Measurements from ENCODE around the gene TRPM2.

TRPM2 gene

DNA sequence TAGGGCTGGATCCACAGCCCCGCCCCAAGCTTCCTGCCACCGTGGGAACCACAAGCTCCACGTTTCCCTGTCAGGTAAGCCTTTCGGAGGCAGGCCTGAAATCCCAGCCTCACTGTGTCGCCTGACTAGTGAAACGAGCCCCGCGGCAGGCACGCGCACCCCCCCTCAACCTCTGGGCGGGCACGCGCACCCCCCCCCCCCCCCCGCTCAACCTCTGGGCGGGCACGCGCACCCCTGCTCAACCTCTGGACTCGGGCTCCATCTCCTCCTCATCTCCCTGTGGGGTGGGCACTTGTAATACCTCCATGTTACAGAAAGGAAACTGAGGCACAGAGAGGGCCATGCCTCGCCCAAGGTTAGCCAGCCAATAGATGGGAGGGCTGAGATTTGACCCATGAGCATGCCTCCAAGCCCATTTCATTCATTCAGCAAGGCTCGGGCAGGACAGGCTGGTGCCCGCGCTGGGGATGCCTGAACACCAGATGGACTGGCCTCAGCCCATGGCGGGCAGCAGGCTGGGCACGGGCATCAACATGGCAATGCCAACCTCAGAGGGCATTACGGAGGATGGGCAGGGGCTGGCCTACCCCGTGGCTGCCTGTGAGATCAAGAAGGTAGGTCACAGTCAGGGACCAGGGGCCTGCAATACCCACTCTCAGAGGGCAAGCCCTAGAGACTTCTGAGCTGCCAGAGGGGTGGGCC is 18.9 kb upstream of the TRPM2 start:
- H3K36me3 ChIP-seq (ENCODE audit: control insufficient read depth in 1 of 2, insufficient read depth in 2 of 2, low read length in 2 of 2) = peaks cover 8 to 11% of the 10 kb centered on the region in 2 experiments
- peaks cover 6% of the 10 kb centered on the region for H3K79me1 ChIP-seq (ENCODE audit: low read length)
- no peak overlapping the region for H2BK120ac ChIP-seq (ENCODE audit: insufficient read depth, low read length, poor library complexity)
- H3K14ac ChIP-seq (ENCODE audit: low read length) = no peak overlapping the region
- no peak overlapping the region for H2AK5ac ChIP-seq (ENCODE audit: low read length)
- no peak overlapping the region for H4K8ac ChIP-seq (ENCODE audit: low read depth, low read length)
- no peaks in the 10 kb centered on the region for H3K27me3 ChIP-seq (ENCODE audit: insufficient read depth, low read length)
- H3K9ac ChIP-seq (ENCODE audit: low read length) = no peak overlapping the region
- H3K79me2 ChIP-seq (ENCODE audit: control insufficient read depth, insufficient read depth, low read length, poor library complexity) = peaks cover 4% of the 10 kb centered on the region
- H3K23ac ChIP-seq (ENCODE audit: low read length) = no peak overlapping the region
- no peaks in the 10 kb centered on the region for H3K9me3 ChIP-seq (ENCODE audit: insufficient read depth, low read depth, low read length)
- H3K4me2 ChIP-seq (ENCODE audit: low read length) = no peak overlapping the region
- no peak overlapping the region for H3K18ac ChIP-seq (ENCODE audit: low read length)
- H2BK12ac ChIP-seq (ENCODE audit: low read length) = no peak overlapping the region
- H3K4me1 ChIP-seq (ENCODE audit: control insufficient read depth in 1 of 2, insufficient read depth in 2 of 2, low read length in 2 of 2) = peaks cover 4% of the 10 kb centered on the region in 2 experiments
- H2BK5ac ChIP-seq (ENCODE audit: low read depth, low read length, poor library complexity) = no peak overlapping the region
- no peak overlapping the region for H3K4ac ChIP-seq (ENCODE audit: low read depth, low read length)
- H4K12ac ChIP-seq (ENCODE audit: low read depth, low read length) = no peak overlapping the region
- no peak overlapping the region for H3K4me3 ChIP-seq (ENCODE audit: low read depth, low read length)
- H4K91ac ChIP-seq (ENCODE audit: low read depth, low read length) = no peak overlapping the region
- H3K27ac ChIP-seq (ENCODE audit: low read depth, low read length) = no peak overlapping the region
- no CpG with 5 or more reads among the region's 26 CpGs for WGBS (ENCODE audit: extremely low coverage, insufficient coverage, insufficient read length)
- no peak overlapping the region for H2AFZ ChIP-seq (ENCODE audit: insufficient read depth, low read length, poor library complexity)
- DNase-seq = peak in 1 of 2 donors; percentile 34

GRCh38 chr21:44335266-44336059 is 18.0 kb upstream of the TRPM2 start:
- Histone ChIP-seq H3K4me2 (ENCODE audit: low read length) (no peak overlapping the region), H3K27me3 (ENCODE audit: insufficient read depth, low read length) (no peaks in the 10 kb centered on the region), H3K4me1 (ENCODE audit: control insufficient read depth in 1 of 2, insufficient read depth in 2 of 2, low read length in 2 of 2) (peaks cover 4 to 6% of the 10 kb centered on the region in 2 experiments), H4K8ac (ENCODE audit: low read depth, low read length) (no peak overlapping the region), H4K91ac (ENCODE audit: low read depth, low read length) (no peak overlapping the region), H2AFZ (ENCODE audit: insufficient read depth, low read length, poor library complexity) (no peak overlapping the region), H3K27ac (ENCODE audit: low read depth, low read length) (no peak overlapping the region), H2BK5ac (ENCODE audit: low read depth, low read length, poor library complexity) (no peak overlapping the region), H3K9me3 (ENCODE audit: insufficient read depth, low read depth, low read length) (no peaks in the 10 kb centered on the region), H2AK5ac (ENCODE audit: low read length) (no peak overlapping the region), H3K9ac (ENCODE audit: low read length) (no peak overlapping the region), H3K4me3 (ENCODE audit: low read depth, low read length) (no peak overlapping the region), H3K79me1 (ENCODE audit: low read length) (peaks cover 8% of the 10 kb centered on the region), H3K23ac (ENCODE audit: low read length) (no peak overlapping the region), H2BK12ac (ENCODE audit: low read length) (no peak overlapping the region), H3K79me2 (ENCODE audit: control insufficient read depth, insufficient read depth, low read length, poor library complexity) (peaks cover 5% of the 10 kb centered on the region), H3K18ac (ENCODE audit: low read length) (no peak overlapping the region), H3K14ac (ENCODE audit: low read length) (no peak overlapping the region), H3K36me3 (ENCODE audit: control insufficient read depth in 1 of 2, insufficient read depth in 2 of 2, low read length in 2 of 2) (peaks cover 8 to 11% of the 10 kb centered on the region in 2 experiments), H4K12ac (ENCODE audit: low read depth, low read length) (no peak overlapping the region), H3K4ac (ENCODE audit: low read depth, low read length) (no peak overlapping the region), H2BK120ac (ENCODE audit: insufficient read depth, low read length, poor library complexity) (no peak overlapping the region)
- no CpG with 5 or more reads among the region's 24 CpGs for WGBS (ENCODE audit: extremely low coverage, insufficient coverage, insufficient read length)
- DNase-seq = no peak

DNA sequence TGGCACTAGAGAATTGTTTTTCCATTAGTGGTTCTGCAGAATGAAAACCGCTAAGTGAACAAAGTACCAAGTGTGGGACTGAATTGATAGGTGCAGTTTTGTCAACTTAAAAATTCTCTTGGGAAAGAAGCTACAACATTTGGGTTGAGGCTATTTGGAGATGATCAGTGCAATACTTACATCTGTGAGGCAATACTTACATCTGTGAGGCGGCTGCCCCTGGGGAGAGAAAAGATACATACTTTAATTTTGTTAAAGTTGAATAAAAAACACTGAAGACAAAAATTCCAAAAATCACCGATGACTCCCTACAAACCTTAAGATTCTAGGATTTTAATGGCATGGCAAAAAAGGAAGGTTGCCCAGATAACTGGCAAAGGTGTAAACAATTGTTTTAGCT is 16.0 kb upstream of the TRPM2 start:
- Histone ChIP-seq H3K27ac (ENCODE audit: low read depth, low read length) (no peak overlapping the region), H3K36me3 (ENCODE audit: control insufficient read depth in 1 of 2, insufficient read depth in 2 of 2, low read length in 2 of 2) (peaks cover 8 to 11% of the 10 kb centered on the region in 2 experiments), H3K4ac (ENCODE audit: low read depth, low read length) (no peak overlapping the region), H3K4me1 (ENCODE audit: control insufficient read depth in 1 of 2, insufficient read depth in 2 of 2, low read length in 2 of 2) (peaks cover 4 to 6% of the 10 kb centered on the region in 2 experiments), H2AK5ac (ENCODE audit: low read length) (no peak overlapping the region), H3K79me1 (ENCODE audit: low read length) (peaks cover 8% of the 10 kb centered on the region), H3K9me3 (ENCODE audit: insufficient read depth, low read depth, low read length) (no peaks in the 10 kb centered on the region), H3K4me3 (ENCODE audit: low read depth, low read length) (no peak overlapping the region), H4K91ac (ENCODE audit: low read depth, low read length) (no peak overlapping the region), H3K9ac (ENCODE audit: low read length) (no peak overlapping the region), H2BK120ac (ENCODE audit: insufficient read depth, low read length, poor library complexity) (no peak overlapping the region), H3K23ac (ENCODE audit: low read length) (no peak overlapping the region), H2AFZ (ENCODE audit: insufficient read depth, low read length, poor library complexity) (no peak overlapping the region), H2BK5ac (ENCODE audit: low read depth, low read length, poor library complexity) (no peak overlapping the region), H3K14ac (ENCODE audit: low read length) (no peak overlapping the region), H3K4me2 (ENCODE audit: low read length) (no peak overlapping the region), H4K12ac (ENCODE audit: low read depth, low read length) (no peak overlapping the region), H4K8ac (ENCODE audit: low read depth, low read length) (no peak overlapping the region), H3K27me3 (ENCODE audit: insufficient read depth, low read length) (no peaks in the 10 kb centered on the region), H3K79me2 (ENCODE audit: control insufficient read depth, insufficient read depth, low read length, poor library complexity) (peaks cover 5% of the 10 kb centered on the region), H3K18ac (ENCODE audit: low read length) (no peak overlapping the region), H2BK12ac (ENCODE audit: low read length) (no peak overlapping the region)
- DNase-seq = no peak
- no CpG with 5 or more reads among the region's 3 CpGs for WGBS (ENCODE audit: extremely low coverage, insufficient coverage, insufficient read length)

DNA sequence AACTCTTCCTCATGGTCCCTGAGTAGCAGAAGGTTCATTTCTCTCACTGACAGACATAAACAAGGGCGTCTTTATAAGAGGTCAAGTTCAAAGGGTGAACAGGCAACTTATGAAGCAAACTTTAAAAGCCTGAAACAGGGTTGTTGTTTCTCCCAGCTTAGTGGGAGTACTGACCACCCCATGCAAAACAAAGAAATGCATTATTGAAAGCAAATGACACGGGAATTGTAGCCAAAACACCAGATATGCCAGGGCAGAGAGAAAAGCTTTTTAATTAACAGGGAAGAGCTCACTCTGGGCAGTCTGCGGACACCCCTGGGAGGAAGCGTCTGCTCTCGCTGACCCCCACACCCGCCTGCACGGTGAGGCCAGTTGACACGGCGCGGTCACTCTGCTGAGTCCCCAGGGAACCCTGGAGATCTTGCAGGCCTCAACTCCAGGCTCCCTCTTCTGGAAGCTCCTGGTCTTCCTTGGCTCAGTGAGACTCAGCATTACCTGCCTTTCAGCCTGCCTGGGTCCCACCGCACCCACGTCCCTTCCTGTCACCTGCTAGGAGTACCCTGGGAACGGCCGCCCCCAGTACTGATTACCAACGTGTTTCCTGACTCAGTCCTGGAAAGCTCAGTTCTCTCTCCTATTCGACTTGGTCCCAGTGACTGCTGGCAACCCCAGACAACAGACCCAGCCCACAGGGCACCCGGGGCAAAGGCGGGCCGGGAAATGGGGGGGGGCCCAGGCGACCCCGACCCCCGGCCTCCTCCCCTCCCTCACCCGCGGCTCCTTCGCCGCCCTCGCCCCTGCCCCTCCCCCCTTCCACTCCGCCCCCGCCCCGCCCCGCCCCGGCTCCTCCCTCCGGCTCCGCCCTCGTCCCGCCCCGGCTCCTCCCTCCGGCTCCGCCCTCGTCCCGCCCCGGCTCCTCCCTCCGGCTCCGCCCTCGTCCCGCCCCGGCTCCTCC is 15.2 kb upstream of the TRPM2 start:
- no peak overlapping the region for H3K4ac ChIP-seq (ENCODE audit: low read depth, low read length)
- H2AK5ac ChIP-seq (ENCODE audit: low read length) = no peak overlapping the region
- no peaks in the 10 kb centered on the region for H3K9me3 ChIP-seq (ENCODE audit: insufficient read depth, low read depth, low read length)
- H3K14ac ChIP-seq (ENCODE audit: low read length) = no peak overlapping the region
- no peaks in the 10 kb centered on the region for H3K27me3 ChIP-seq (ENCODE audit: insufficient read depth, low read length)
- no peak overlapping the region for H2BK120ac ChIP-seq (ENCODE audit: insufficient read depth, low read length, poor library complexity)
- no CpG with 5 or more reads among the region's 47 CpGs for WGBS (ENCODE audit: extremely low coverage, insufficient coverage, insufficient read length)
- H3K4me2 ChIP-seq (ENCODE audit: low read length) = peak overlapping the region; percentile 80
- H3K18ac ChIP-seq (ENCODE audit: low read length) = no peak overlapping the region
- H3K4me1 ChIP-seq (ENCODE audit: control insufficient read depth in 1 of 2, insufficient read depth in 2 of 2, low read length in 2 of 2) = peaks cover 4 to 9% of the 10 kb centered on the region in 2 experiments
- H3K79me2 ChIP-seq (ENCODE audit: control insufficient read depth, insufficient read depth, low read length, poor library complexity) = peaks cover 5% of the 10 kb centered on the region
- H3K23ac ChIP-seq (ENCODE audit: low read length) = no peak overlapping the region
- no peak overlapping the region for H3K9ac ChIP-seq (ENCODE audit: low read length)
- peak overlapping the region; percentile 1 for H3K27ac ChIP-seq (ENCODE audit: low read depth, low read length)
- DNase-seq = peak; percentile 35 to 54
- H2BK5ac ChIP-seq (ENCODE audit: low read depth, low read length, poor library complexity) = no peak overlapping the region
- H3K4me3 ChIP-seq (ENCODE audit: low read depth, low read length) = peak overlapping the region; percentile 69
- no peak overlapping the region for H2AFZ ChIP-seq (ENCODE audit: insufficient read depth, low read length, poor library complexity)
- H4K12ac ChIP-seq (ENCODE audit: low read depth, low read length) = peak overlapping the region; percentile 40
- no peak overlapping the region for H2BK12ac ChIP-seq (ENCODE audit: low read length)
- peak overlapping the region; percentile 8 for H4K8ac ChIP-seq (ENCODE audit: low read depth, low read length)
- H4K91ac ChIP-seq (ENCODE audit: low read depth, low read length) = no peak overlapping the region
- H3K36me3 ChIP-seq (ENCODE audit: control insufficient read depth in 1 of 2, insufficient read depth in 2 of 2, low read length in 2 of 2) = peaks cover 8 to 11% of the 10 kb centered on the region in 2 experiments
- peaks cover 8% of the 10 kb centered on the region for H3K79me1 ChIP-seq (ENCODE audit: low read length)
